Esophagus muscularis mucosa (tissue), 4 donors: ENCODE measurements around the gene UFSP1.

Experiments used
- EP300 ChIP-seq: sonication (generic); formaldehyde crosslinking; IDR thresholded peaks from one replicate; pipeline ENCODE4 v1.6.1; 2017; ENCODE audit warnings: antibody characterized with exemption
- POLR2A ChIP-seq: fragments of 450-650 bp; IDR thresholded peaks from one replicate; pipeline ENCODE4 v1.6.1; 2017; ENCODE audit warnings: antibody characterized with exemption, moderate library complexity, mild to moderate bottlenecking, low read depth
- TF ChIP-seq, protein P1 (sequence below), 3 experiments: fragments of 200-600 bp in 2 of 3; fragments of 450-650 bp in 1 of 3; sonication (generic) in 2 of 3; IDR thresholded peaks; one replicate each; pipeline ENCODE4 v1.5.1; 2017 to 2019; ENCODE audit warnings: antibody characterized with exemption in 3 of 3, mild to moderate bottlenecking in 2 of 3, moderate library complexity in 1 of 3

DNA sequence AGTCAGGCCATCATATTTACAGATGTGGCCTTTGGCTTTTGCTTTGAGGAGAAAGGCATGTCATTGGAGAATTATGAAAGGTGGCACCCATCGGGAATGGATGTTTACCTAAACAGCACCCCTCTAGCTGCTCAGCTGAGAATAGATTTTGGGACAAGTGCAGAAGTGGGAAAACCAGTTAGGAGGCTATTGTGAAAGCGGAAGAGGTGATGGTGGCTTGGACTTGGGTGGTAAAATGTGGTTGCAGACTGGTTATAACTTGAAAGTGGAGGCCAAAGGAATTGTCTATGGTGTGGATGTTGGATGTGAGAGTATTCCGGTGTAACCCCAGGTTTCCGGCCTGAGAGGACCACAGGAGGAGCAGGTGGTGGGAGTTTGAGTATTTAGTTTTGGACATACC is 42.2 kb downstream of the UFSP1 start:
- TF ChIP-seq, protein P1, sequence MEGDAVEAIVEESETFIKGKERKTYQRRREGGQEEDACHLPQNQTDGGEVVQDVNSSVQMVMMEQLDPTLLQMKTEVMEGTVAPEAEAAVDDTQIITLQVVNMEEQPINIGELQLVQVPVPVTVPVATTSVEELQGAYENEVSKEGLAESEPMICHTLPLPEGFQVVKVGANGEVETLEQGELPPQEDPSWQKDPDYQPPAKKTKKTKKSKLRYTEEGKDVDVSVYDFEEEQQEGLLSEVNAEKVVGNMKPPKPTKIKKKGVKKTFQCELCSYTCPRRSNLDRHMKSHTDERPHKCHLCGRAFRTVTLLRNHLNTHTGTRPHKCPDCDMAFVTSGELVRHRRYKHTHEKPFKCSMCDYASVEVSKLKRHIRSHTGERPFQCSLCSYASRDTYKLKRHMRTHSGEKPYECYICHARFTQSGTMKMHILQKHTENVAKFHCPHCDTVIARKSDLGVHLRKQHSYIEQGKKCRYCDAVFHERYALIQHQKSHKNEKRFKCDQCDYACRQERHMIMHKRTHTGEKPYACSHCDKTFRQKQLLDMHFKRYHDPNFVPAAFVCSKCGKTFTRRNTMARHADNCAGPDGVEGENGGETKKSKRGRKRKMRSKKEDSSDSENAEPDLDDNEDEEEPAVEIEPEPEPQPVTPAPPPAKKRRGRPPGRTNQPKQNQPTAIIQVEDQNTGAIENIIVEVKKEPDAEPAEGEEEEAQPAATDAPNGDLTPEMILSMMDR (IDR thresholded peaks at IDR 0.05) = no peak
- TF ChIP-seq POLR2A = no peak
- TF ChIP-seq EP300 = no peak
